Activated CD8-positive, alpha-beta memory T cell treated with anti-CD3 and anti-CD28 coated beads, Interleukin-2, amount 50 U/mL, for 4 hours (primary cell): ENCODE measurements around the gene DIABLO.
"Not testable (repeated sequence)": the region's sequence is repeated elsewhere in the genome, so short reads cannot be mapped to it uniquely, and the experiment has no call there.

Experiments used
- DNase-seq: peaks from one replicate; pipeline ENCODE4 v3.0.0-alpha.2; 2020

Gene DIABLO

GRCh38 chr12:122208073-122208820, 17.6 kb downstream of the DIABLO start:
- DNase-seq = no peak

DNA sequence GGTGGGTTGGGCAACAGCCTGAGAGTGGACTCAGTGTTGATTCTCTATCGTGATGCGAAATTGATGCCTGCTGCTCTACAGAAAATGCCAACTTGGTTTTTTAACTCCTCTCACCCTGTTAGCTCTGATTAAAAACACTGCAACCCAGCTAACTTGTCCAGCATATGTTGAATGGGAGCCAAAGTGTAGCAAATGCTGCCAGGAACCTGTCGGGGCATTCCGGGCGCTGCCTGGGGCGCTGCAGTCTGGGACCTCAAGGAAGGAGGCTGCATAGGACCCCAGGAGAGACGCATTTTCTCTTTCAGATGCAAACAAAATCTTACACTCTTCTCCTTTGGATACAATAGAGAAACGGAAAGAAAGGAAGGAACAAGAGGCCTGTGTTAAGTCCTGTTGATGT, 18.5 kb downstream of the DIABLO start:
- DNase-seq = no peak

GRCh38 chr12:122206976-122207375, 18.9 kb downstream of the DIABLO start:
- no peak for DNase-seq

GRCh38 chr12:122206111-122206881, 19.6 kb downstream of the DIABLO start:
- DNase-seq = no peak

GRCh38 chr12:122205053-122205925, 20.6 kb downstream of the DIABLO start:
- no peak for DNase-seq

- peak; percentile 43 for DNase-seq
Measured at GRCh38 chr12:122204167-122205052, 21.4 kb downstream of the DIABLO start.

GRCh38 chr12:122203301-122204166, 22.3 kb downstream of the DIABLO start, which contains the start of gene B3GNT4:
Gene B3GNT4, plus strand, starts transcription at chr12:122203709. Its CDS starts 910 bp downstream, at chr12:122204619.
- peak; percentile 72 for DNase-seq

DNA sequence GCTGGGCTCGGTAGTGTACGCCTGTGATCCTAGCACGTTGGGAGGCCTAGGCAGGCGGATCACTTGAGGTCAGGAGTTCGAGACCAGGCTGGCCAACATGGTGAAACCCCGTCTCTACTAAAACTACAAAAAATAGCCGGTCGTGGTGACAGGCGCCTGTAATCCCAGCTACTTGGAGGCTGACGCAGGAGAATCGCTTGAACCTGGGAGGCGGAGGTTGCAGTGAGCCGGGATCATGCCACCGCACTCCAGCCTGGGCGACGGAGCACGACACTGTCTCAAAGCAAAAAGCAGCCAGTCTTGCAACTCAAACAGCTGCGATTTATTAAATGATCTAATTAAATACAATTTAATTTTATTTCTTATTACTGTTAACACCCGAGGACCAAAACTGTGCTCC, 23.0 kb downstream of the DIABLO start:
- not testable (repeated sequence) for DNase-seq

- DNase-seq = no peak
Measured at GRCh38 chr12:122202017-122202416, 23.8 kb downstream of the DIABLO start.

GRCh38 chr12:122201381-122201780, 24.5 kb downstream of the DIABLO start:
- DNase-seq = no peak

DNA sequence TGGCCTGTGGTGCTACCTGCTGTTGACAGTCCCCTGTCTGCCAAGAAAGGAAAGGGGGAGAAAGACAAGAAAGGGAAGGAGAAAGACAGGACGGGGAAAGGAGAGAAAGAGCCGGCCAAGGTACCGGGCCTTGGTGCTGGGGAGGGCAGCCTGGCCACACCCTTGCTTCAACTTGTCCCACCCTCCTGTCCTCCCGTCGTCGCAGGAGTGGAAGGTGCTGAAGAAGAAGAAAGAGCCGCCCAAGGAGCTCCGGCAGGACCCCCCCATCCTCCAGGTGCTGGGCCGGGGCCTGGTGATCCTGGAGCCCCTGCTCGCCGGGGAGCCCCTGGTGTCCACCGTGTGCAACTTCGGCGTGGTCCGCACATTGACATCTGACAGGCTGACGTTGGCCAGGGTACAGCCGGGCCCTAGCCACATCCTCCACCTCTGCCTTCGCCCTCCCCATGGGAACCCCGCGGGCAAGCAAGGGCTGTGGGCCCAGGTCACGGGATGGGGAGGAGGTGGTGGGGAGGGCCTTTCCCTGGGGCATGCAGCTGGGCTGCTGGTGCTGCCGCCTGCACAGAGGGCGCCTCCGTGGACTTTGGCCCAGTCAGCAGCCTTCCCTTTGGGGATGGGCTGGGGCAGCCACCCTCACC, 25.2 kb downstream of the DIABLO start:
- no peak for DNase-seq

DNA sequence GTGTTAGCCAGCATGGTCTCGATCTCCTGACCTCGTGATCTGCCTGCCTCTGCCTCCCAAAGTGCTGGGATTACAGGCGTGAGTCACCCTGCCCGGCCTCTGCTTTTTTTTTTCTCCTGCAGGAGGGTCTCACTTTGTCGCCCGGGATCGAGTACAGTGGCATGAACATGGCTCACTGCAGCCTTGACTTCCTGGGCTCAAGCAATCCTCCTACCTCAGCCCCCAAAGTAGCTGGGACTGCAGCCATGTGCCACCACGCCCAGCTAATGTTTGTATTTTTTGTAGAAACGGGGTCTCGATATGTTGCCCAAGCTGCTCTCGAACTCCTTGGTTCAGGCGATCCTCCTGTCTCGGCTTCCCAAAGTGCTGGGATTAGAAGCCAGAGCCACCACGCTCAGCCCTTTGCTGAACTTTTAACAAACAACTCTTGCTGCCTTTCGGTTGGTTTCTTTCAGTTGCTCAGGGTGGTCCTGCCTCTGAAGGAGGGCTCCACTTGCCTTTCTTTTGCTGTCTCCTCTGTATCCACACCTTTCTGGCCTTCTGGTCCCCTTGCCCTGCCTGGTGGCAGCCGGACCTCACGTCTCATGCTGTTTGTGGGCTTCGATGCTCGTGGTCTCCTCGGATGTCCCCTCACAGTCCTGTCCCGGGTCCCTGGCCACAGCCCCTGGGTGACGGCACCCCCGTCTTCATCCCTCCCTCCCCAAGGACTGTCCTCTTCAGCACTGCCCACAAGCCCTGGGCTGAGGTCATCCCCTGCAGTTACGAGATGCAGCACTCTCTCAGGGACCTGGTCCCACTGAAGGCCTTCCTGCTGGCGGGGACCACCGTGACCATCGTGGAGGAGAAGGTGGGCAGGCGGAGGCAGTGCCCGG, 26.1 kb downstream of the DIABLO start:
- DNase-seq = no peak

GRCh38 chr12:122197612-122197966, 28.3 kb downstream of the DIABLO start:
- DNase-seq = no peak

DNA sequence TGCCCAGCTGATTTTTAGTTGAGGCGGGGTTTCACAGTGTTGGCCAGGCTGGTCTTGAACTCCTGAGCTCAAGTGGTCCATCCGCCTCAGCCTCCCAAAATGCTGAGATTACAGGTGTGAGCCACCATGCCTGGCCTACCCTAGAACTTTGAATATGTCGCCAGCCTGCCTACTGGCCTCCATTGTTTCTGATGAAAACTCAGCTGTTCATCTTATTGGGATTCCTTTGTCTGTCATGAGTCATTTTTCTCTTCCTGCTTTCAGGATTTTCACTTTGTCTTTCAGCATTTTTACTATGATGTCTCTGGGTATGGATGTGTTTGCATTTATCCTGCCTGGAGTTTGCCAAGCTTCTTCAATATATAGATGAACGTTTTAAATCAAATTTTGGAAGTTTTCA, 30.4 kb downstream of the DIABLO start:
- DNase-seq = no peak

DNA sequence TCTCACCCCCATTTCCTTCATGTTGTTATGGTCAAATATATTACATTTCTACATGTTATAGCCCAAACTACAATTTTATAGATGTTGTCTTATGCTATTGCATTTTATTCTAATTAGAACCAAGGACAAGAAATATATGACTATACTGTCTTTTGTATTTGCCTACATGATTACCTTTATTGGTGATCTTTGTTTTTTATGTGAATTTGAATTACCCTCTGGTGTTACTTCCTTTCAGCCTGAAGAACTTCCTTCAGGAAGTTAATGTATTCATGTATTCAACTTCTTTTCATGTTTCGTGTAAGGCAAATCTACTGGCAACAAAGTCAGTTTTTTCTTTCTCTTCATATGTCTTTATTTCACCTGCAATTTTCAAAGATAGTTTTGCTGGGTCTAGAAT, 31.0 kb downstream of the DIABLO start:
- DNase-seq = no peak

DNA sequence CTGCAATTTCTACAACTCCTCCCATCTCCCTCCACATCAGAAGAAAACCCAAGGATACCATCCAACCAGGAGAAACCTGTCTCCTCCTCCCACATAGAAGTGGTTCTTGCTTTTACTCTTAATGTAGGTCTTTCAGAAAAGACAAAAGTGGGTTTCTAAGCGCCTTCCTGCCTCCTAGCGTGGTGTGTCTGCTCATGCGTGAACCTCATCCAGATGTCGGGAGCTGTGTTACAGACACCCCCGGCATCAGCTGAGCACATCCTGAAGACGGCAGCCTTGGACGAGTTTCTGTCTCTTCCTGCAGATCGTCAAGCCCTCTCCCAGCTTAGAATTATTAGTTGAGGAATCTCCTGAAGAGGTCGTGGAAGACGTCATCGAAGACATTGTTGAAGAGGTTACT, 33.4 kb downstream of the DIABLO start:
- no peak for DNase-seq

DNA sequence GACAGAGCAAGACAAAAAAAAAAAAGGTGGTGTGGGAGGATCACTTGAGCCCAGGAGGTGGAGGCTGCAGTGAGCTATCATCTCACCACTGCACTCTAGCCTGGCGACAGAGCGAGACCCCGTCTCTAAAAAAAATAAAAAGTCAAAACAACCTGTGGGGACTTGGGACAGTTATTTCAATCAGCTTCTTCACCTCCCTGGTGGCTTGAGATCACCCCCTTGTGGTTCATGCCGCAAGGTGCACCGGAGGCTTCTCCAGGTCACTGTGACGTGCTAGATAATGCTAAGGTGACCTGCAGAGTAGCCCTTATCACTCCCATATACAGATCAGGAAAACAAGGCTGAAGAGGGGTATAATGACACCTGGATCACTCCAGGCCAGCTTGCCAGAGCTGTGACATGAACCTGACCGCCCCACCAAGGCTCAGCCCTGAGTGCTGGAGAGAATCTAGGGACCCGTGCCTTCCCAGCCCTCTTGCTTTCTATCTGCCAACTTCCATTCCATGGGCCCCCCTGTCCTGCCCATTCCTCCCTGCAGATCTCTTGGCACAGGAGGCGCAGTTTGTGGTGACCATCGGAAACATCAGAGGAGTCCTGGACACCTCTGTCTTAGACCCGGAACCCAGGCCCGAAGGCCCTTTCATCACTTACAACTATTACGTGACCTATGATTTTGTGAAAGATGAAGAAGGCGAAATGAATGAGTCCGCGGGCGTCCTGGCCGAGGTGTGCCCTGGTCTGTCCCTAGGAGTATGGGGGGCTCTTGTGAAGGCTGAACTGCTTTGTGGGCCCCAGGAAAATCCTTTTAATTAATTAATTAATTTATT, 34.8 kb downstream of the DIABLO start:
- DNase-seq = peak; percentile 69

- no peak for DNase-seq
Measured at GRCh38 chr12:122189626-122190475, 36.0 kb downstream of the DIABLO start.
